Lung (tissue), 12 donors: Measurements from ENCODE around the gene HNRNPM. TPM values are rescaled to one million over a fixed set of nuclear protein-coding genes. Genes with fewer than 3 reads are reported as not detected.
A peak's percentile ranks its signal among the peaks of the same experiment; 100 is the strongest.

Source experiments
- ATAC-seq: fragments of 200-7000 bp; cut with Tn5 transposase; one replicate; pipeline ENCODE4 v1.9.1; 2020; ENCODE audit warnings: moderate number of reproducible peaks; ENCODE audit not compliant: insufficient read depth, low FRiP score
- DNase-seq, 3 donors: peaks; one replicate each; pipeline ENCODE4 v3.0.0-alpha.2; 2013 to 2017
- H3K27ac ChIP-seq, 2 donors: one replicate each; pipeline ENCODE4 v1.5.1; 2013; ENCODE audit warnings: mild to moderate bottlenecking in 2 of 2, moderate library complexity in 2 of 2, control low read depth in 1 of 2, inconsistent platforms in 1 of 2, low read depth in 1 of 2, low read length in 1 of 2
- H3K27me3 ChIP-seq, 3 donors: one replicate each; pipeline ENCODE4 v1.5.1; 2013; ENCODE audit warnings: low read length in 2 of 3; ENCODE audit not compliant: control insufficient read depth in 3 of 3, insufficient read depth in 3 of 3
- H3K36me3 ChIP-seq, 4 donors: one replicate each; pipeline ENCODE4 v1.5.1; 2013; ENCODE audit warnings: low read length in 4 of 4, mild to moderate bottlenecking in 1 of 4, moderate library complexity in 1 of 4; ENCODE audit not compliant: control insufficient read depth in 4 of 4, insufficient read depth in 4 of 4
- H3K4me1 ChIP-seq, 5 donors: one replicate each; pipeline ENCODE4 v1.5.1; 2013; ENCODE audit warnings: low read length in 5 of 5, mild to moderate bottlenecking in 2 of 5, moderate library complexity in 1 of 5; ENCODE audit not compliant: control insufficient read depth in 5 of 5, insufficient read depth in 5 of 5
- H3K4me3 ChIP-seq: one replicate; pipeline ENCODE4 v1.5.1; 2013; ENCODE audit warnings: mild to moderate bottlenecking, control low read depth, moderate library complexity
- H3K9ac ChIP-seq, 2 donors: one replicate each; pipeline ENCODE4 v1.5.1; 2013; ENCODE audit warnings: low read length in 2 of 2, control low read depth in 1 of 2; ENCODE audit not compliant: insufficient read depth in 1 of 2
- H3K9me3 ChIP-seq, 4 donors: one replicate each; pipeline ENCODE4 v1.5.1; 2013; ENCODE audit warnings: low read length in 3 of 4, mild to moderate bottlenecking in 1 of 4, moderate library complexity in 1 of 4; ENCODE audit not compliant: control insufficient read depth in 4 of 4, insufficient read depth in 3 of 4
- WGBS, 2 donors: extraction: QIAGEN DNeasy Blood & Tissue Kit; methylation state at CpG; one replicate each; pipeline ENCODE4 v1.1.7; 2013; 5-methylcytosine and 5-hydroxymethylcytosine counted together
- polyA plus RNA-seq, 2 donors: library from polyadenylated mRNA; stranded (reverse); fragments of 200-250 nt; gene quantifications; one replicate each; pipeline ENCODE4 v1.2.1, GENCODE V29; 2013
- total RNA-seq, 2 donors: library from RNA; depleted of rRNA in 1 of 2; stranded (reverse); fragments of >200 nt in 1 of 2; gene quantifications; one replicate each; pipeline ENCODE4 v1.2.1, GENCODE V29; 2014 to 2021
- TF ChIP-seq, protein P1 (sequence below): IDR thresholded peaks from 2 replicates; pipeline ENCODE4 v1.5.1; 2012; ENCODE audit warnings: mild to moderate bottlenecking; ENCODE audit errors: control extremely low read depth, extremely low read depth
- donor health status: control.
- donor health status: control.
- donor health status: Bipolar disorder and iron deficiency.
- donor health status: healthy.
- donor health status: DM: yes; HTN: yes; CAD: no.

Gene HNRNPM
- total and polyA plus RNA-seq, 4 donors = 53.7 to 243 (median 164) TPM

DNA sequence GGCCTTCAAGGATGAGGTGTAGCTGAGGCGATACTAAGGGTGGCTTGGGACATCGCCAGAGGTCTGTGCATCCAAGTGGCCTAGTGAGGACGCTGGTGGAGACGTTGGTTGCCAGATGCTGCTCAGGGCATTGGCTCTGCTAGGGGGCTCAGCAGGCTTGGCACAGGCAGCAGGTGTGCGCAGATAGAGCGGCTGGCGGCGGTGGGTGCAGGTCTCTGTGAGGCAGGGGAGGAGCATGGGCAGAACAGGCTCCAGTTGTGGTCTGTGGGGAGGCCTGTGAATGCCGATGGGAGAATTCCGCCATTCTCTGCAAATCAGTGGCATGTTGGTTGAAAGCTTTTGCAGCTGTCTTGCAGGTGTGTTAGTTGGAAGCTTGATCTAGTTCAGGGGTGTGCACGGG is 36.4 kb downstream of the HNRNPM start:
- no peaks in the 10 kb centered on the region for H3K9me3 ChIP-seq
- peaks cover 0 to 58% (median 45%) of the 10 kb centered on the region in 4 donors for H3K36me3 ChIP-seq
- no peak for ATAC-seq
- WGBS, 2 donors = 67 to 87% methylated on average over 11 of the region's 11 CpGs
- TF ChIP-seq, protein P1, sequence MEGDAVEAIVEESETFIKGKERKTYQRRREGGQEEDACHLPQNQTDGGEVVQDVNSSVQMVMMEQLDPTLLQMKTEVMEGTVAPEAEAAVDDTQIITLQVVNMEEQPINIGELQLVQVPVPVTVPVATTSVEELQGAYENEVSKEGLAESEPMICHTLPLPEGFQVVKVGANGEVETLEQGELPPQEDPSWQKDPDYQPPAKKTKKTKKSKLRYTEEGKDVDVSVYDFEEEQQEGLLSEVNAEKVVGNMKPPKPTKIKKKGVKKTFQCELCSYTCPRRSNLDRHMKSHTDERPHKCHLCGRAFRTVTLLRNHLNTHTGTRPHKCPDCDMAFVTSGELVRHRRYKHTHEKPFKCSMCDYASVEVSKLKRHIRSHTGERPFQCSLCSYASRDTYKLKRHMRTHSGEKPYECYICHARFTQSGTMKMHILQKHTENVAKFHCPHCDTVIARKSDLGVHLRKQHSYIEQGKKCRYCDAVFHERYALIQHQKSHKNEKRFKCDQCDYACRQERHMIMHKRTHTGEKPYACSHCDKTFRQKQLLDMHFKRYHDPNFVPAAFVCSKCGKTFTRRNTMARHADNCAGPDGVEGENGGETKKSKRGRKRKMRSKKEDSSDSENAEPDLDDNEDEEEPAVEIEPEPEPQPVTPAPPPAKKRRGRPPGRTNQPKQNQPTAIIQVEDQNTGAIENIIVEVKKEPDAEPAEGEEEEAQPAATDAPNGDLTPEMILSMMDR = no peak
- H3K4me3 ChIP-seq = no peak overlapping the region
- no peak overlapping the region for H3K9ac ChIP-seq
- peak overlapping the region in 1 of 2 donors; percentile 53 for H3K27ac ChIP-seq
- H3K4me1 ChIP-seq = peaks cover 0 to 5% (median 0%) of the 10 kb centered on the region in 5 donors
- H3K27me3 ChIP-seq = no peaks in the 10 kb centered on the region
- no peak for DNase-seq

DNA sequence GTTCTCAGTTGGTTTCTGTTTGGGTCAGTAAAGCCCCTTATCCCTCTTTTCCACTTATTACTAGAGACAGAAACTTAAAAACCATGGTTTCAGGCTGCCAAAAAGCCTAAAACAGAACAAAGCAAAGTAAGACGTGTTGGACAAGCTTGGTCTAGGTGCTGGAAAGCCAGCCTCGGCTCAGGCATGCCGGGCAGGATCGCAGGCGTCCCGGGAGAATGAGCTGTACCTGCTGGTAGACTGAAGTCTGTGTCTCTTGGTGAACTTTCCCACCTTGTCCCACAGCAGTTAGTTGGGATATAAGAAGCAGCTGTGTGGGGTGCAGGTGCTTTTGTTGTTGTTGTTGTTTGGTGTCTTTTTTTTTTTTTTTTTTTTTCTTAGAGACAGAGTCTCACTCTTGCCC is 36.8 kb downstream of the HNRNPM start:
- H3K27ac ChIP-seq = peak overlapping the region in 1 of 2 donors; percentile 3
- H3K27me3 ChIP-seq = no peaks in the 10 kb centered on the region
- no peak overlapping the region for H3K9ac ChIP-seq
- WGBS, 2 donors = 85 to 90% methylated on average over 6 of the region's 6 CpGs
- no peak for ATAC-seq
- no peak overlapping the region for H3K4me3 ChIP-seq
- no peaks in the 10 kb centered on the region for H3K9me3 ChIP-seq
- peaks cover 0 to 59% (median 46%) of the 10 kb centered on the region in 4 donors for H3K36me3 ChIP-seq
- peaks cover 0 to 5% (median 0%) of the 10 kb centered on the region in 5 donors for H3K4me1 ChIP-seq
- TF ChIP-seq, protein P1 = no peak
- no peak for DNase-seq

DNA sequence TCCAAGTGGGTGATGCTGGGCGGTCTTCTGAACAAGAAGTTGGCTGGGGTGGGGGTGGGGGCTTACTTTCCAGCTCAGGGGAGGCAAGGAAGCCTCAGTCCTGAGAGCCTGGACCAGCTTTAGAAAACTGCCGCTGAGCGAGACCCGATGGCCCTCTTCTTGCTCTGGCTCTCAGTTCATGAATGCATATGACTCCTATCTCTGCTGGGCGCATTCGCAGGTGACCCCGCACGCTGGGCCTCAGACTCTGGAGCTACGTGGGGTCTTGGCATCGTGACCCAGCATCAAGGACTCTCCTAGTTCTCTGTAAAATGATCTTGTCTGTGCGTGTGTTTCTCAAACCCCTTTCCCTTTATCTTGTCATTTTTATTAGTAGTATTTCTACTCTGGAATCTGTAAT is 37.9 kb downstream of the HNRNPM start:
- WGBS, 2 donors = 94 to 95% methylated on average over 11 of the region's 11 CpGs
- DNase-seq = no peak
- TF ChIP-seq, protein P1 = no peak
- H3K9me3 ChIP-seq = no peaks in the 10 kb centered on the region
- H3K36me3 ChIP-seq = peaks cover 2 to 60% (median 50%) of the 10 kb centered on the region in 4 donors
- no peak overlapping the region for H3K4me3 ChIP-seq
- peaks cover 0 to 5% (median 0%) of the 10 kb centered on the region in 5 donors for H3K4me1 ChIP-seq
- no peak overlapping the region for H3K9ac ChIP-seq
- no peaks in the 10 kb centered on the region for H3K27me3 ChIP-seq
- H3K27ac ChIP-seq = no peak overlapping the region
- no peak for ATAC-seq

DNA sequence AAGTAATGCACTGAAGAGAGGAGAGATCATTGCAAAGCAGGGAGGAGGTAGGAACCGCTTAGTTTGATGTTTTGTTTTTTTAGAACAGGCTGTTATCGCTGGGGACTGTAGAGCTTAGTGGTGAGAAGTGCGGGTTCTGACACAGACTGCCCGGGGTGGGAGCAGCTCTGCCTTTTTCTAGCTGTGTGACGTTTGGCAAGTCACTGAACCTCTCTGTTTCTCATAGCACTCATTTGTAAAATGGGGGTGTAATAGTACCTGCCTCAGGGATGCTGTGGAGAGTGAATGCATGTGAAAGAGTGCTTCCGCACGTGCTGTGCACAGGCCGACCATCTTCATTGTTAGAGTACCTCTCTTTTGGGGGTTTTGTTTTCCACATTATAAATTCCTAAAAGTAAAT is 38.4 kb downstream of the HNRNPM start:
- Histone ChIP-seq H3K27ac (no peak overlapping the region), H3K9ac (no peak overlapping the region), H3K27me3 (no peaks in the 10 kb centered on the region), H3K9me3 (no peaks in the 10 kb centered on the region), H3K4me3 (no peak overlapping the region), H3K36me3 (peaks cover 7 to 63% (median 52%) of the 10 kb centered on the region in 4 donors), H3K4me1 (peaks cover 0 to 5% (median 0%) of the 10 kb centered on the region in 5 donors)
- TF ChIP-seq, protein P1 = no peak
- 89 to 92% methylated on average over 8 of the region's 8 CpGs for WGBS, 2 donors
- DNase-seq (no peak), ATAC-seq (no peak)
